Dermis microvascular lymphatic vessel endothelial cell (primary cell): ENCODE results near the gene POLR1E. TPM values are rescaled to one million over a fixed set of nuclear protein-coding genes. Genes with fewer than 3 reads are reported as not detected.

Experiments used
- DNase-seq, 2 donors: peaks; one replicate each; pipeline versions ENCODE4 v3.0.0 to v3.0.0-alpha.2; 2010; ENCODE audit warnings: low read depth in 2 of 2
- total RNA-seq: library from RNA; depleted of rRNA; stranded (reverse); fragments of >200 nt; gene quantifications from 2 replicates; pipeline ENCODE4 v1.2.1, GENCODE V29; 2014

POLR1E gene, protein sequence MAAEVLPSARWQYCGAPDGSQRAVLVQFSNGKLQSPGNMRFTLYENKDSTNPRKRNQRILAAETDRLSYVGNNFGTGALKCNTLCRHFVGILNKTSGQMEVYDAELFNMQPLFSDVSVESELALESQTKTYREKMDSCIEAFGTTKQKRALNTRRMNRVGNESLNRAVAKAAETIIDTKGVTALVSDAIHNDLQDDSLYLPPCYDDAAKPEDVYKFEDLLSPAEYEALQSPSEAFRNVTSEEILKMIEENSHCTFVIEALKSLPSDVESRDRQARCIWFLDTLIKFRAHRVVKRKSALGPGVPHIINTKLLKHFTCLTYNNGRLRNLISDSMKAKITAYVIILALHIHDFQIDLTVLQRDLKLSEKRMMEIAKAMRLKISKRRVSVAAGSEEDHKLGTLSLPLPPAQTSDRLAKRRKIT
- total RNA-seq, result 10.6 and 12.2 TPM in 2 replicates

GRCh38 chr9:37485389-37486255 lies at the start of gene POLR1E:
Gene POLR1E (plus strand): TSS chr9:37485948. CDS start chr9:37486048, 100 bp downstream.
- peak; percentile 68 to 92 for DNase-seq

DNA sequence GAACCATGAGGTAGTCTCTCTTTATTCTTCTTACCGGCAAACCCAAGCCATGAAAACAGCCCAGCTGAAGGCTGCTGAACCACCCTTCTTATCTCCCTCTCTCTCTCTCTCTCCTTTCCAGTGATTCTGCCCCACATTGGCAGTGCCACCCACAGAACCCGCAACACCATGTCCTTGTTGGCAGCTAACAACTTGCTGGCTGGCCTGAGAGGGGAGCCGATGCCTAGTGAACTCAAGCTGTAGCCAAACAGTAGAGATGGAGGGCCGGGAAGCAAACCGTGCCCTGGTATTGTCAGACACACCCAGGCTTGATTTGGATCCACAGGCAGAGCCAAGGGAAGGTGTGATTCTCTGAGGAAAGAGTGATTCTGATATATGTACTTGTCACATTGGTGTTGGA lies 49.2 kb upstream of the POLR1E start:
- DNase-seq, result no peak

- no peak for DNase-seq
Measured at GRCh38 chr9:37437010-37437409, 48.7 kb upstream of the POLR1E start.

DNA sequence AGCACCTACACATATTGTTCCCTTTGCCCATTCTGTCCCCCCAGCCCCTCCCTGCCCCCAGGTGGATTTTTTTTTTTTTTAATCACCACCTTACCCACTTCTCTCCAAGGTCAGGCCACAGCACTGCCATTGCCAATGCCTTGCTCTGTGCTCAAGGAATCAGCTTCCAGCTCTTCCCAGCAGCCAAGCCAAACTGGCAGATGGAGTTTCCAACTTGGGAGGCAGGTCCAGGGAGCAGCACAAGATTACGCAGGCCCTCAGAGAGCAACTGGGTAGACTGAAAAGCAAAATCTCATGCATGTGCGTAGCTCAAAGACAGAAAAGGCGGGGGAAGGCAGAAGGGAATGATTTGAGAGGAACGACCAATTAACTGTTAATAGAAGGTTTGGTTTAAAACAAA lies 48.1 kb upstream of the POLR1E start:
- no peak for DNase-seq

- DNase-seq, result no peak
Measured at GRCh38 chr9:37438359-37438758, 47.4 kb upstream of the POLR1E start.

DNA sequence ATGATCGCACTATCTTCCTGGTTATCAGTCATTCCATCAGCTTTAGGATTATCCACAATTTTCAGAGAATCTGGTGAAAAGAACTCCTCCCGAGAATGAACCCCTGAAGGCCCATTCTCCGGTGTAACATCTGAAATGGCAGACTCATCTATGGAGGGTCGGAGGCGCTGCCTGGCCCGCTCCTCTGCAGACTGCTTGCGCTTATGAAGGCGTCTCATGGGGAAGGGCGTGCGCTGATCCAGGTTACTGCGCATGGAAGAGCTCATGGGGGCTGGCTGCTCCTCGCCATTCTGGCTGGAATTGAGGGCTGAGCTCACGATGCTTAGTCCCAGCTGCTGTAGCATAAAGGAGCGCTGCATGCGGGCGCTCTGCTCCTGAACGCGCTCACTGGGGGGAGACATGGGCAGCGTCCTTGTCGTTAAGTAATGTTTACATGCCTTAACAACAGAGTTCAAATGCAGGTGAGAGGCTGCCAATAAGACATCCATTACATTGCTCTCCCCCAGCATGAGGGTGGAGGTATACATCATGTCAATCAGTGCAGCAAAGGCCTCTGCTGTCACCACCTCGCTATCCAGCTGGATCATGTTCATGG lies 43.9 kb upstream of the POLR1E start:
- DNase-seq, result no peak

DNA sequence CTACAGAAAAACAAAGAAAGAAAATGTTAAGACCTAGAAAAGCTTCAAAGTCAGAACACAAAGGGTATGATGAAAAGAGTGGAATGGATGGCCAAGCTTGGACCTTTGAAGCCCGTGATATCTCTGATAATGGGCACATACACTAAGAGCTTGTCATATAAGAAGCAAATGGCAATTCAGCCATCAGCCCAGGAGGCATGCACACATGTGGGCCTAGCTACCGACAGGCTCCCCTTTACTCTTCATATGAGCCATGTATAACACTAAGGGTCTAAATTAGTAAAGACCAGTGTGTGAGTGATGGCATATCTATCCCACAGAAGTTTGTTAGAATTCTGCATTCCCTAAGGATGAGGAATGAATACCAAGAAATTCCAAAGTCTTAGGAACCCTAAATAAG lies 43.2 kb upstream of the POLR1E start:
- DNase-seq, result no peak

- no peak for DNase-seq
Measured at GRCh38 chr9:37443566-37443965, 42.2 kb upstream of the POLR1E start.

- DNase-seq, result no peak
Measured at GRCh38 chr9:37444890-37445289, 40.9 kb upstream of the POLR1E start.

- no peak for DNase-seq
Measured at GRCh38 chr9:37445832-37446231, 39.9 kb upstream of the POLR1E start.

DNA sequence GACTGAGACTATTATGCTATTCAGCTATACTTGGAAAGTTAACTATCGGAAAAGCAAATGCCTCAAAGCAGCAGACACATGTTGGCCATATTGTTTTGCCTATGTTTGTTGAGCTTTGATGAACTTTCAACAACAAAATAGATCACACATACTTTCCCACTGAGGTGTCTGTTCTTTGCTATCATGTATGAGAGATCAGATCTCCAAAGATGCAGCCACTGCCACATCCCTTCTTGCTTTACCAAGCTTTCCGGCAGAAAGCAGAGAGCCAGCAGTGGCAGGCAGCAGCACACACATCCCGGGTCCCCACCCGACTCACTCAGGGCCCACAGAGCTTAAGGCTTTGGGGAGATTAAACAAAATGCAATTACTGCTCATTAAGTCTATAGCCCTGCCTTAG lies 39.3 kb upstream of the POLR1E start:
- no peak for DNase-seq

DNA sequence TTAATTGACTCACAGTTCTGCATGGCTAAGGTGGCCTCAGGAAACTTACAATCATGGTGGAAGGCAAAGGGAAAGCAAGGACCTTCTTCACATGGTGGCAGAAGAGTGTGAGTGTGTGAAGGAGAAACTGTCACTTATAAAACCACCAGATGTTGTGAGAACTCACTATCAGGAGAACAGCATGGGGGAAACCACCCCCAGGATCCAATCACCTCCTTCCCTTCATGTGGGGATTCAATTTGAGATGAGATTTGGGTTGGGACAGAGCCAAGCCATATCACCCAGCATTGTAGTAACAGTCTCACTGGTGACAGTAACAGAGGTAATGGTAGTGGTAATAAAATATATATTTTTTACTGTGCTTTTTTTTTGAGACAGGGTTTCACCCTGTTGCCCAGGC lies 38.6 kb upstream of the POLR1E start:
- no peak for DNase-seq

- DNase-seq, result no peak
Measured at GRCh38 chr9:37449862-37450632, 35.7 kb upstream of the POLR1E start.

DNA sequence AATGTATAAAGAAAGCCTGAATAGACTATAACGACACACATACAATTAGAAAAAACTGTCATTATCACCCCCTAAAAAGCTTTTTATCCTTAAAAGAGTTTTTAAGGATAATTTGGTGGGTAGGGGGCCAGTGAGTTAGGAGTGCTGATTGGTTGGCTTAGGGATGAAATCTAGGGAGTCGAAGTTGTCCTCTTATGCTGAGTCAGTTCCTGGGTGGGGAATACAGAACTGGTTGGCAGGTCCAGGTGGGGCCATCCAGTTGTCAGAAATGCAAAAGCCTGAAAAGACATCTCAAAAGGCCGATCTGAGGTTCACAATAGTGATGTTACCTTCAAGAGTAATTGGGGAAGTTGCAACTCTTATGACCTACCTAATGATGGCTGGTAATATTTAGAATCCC lies 34.1 kb upstream of the POLR1E start:
- DNase-seq, result no peak

DNA sequence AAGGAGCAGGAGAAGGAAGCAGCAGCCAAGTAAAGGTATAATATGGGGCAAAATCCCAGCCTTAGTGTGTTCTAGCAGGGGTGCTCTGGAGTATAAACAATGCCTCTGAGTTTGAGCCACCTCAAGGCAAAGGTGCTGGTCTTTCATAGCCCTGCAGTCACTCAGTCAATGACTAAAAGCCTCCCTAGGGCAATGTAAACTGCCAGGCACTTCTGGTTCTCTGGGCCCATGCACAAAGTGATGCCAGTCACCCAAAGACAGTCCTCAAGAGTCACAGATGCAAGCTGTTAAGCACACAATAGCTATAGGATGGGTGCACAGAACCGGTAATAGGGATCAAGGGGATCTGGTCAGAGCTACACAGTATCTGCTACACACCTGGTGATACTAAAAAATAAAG lies 33.1 kb upstream of the POLR1E start:
- no peak for DNase-seq

- DNase-seq, result no peak
Measured at GRCh38 chr9:37453827-37454226, 31.9 kb upstream of the POLR1E start.

GRCh38 chr9:37454238-37454637 lies 31.5 kb upstream of the POLR1E start:
- no peak for DNase-seq

DNA sequence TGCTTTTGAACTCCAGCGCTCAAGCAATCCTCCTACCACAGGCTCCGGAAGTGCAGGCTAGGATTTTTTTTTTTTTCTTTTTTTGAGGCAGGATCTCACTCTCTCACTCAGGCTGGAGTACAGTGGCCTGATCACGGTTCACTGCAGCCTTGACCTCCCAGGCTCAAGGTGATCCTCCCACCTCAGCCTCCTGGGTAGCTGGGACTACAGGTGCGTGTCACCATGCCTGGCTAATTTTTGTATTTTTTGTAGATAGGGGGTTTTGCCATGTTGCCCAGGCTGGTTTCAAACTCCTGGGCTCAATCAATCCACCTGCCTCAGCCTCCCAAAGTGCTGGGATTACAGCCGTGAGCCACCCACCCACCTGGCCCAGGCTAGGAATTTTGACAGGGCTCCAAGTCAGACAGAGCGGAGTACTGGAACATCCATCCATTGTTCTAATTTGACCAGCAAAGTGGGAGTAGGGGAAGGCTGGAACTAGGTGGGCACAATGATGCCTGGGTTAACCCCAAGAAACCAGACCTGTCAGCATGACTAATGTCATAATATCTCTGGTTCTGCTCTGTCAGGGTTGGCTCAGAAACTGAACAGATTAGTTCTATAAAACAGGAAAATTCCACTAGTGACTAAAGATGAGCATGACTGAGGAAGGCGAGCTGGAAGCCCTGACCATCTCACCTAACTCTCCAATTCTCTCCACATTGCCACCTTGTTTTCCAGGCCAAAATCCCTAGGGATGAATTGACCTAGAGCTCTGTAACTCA lies 29.7 kb upstream of the POLR1E start:
- DNase-seq, result no peak

- no peak for DNase-seq
Measured at GRCh38 chr9:37456817-37457216, 28.9 kb upstream of the POLR1E start.

- peak in 1 of 2 donors; percentile 18 for DNase-seq
Measured at GRCh38 chr9:37464006-37464405, 21.7 kb upstream of the POLR1E start.
